ENCODE results near the gene PPP2R1A.

- TF ChIP-seq CTCF (IDR thresholded peaks at IDR 0.05; ENCODE audit: low read depth, low read length, poor library complexity, severe bottlenecking): no peak
- TF ChIP-seq EZH2phosphoT487 (IDR thresholded peaks at IDR 0.05; ENCODE audit: borderline replicate concordance, low read length): no peak
Measured at GRCh38 chr19:52270266-52270885, 80.5 kb downstream of the PPP2R1A start.
